SK-N-SH (cell line): Measurements from ENCODE around the gene CACNA2D4. TPM values are rescaled to one million over a fixed set of nuclear protein-coding genes. Genes with fewer than 3 reads are reported as not detected.

ENCODE experiments used
- CTCF ChIA-PET: fragments of 300-600, 350-600 bp; formaldehyde crosslinking; extraction: SDS; loops from one replicate; lab custom pipeline; 2021; lab: Yijun Ruan, JAX
- POLR2A ChIA-PET: fragments of 350-600 bp; sonication (Branson Sonifier 250); formaldehyde crosslinking; extraction: SDS; loops from one replicate; lab custom pipeline; 2020; ENCODE audit warnings: antibody characterized with exemption, inconsistent platforms; lab: Yijun Ruan, JAX
- DNase-seq: peaks from one replicate; pipeline ENCODE4 v3.0.0; 2012
- H2AFZ ChIP-seq: fragments of 200-600 bp; sonication (generic); 2 replicates; pipeline ENCODE4 v1.8.1; 2016; ENCODE audit warnings: antibody characterized with exemption, mild to moderate bottlenecking, low read depth
- H3F3A ChIP-seq: fragments of 200-600 bp; sonication (generic); replicated peaks from 2 replicates; pipeline ENCODE3; 2016; ENCODE audit warnings: antibody characterized with exemption, mild to moderate bottlenecking; ENCODE audit not compliant: insufficient read depth
- H3K27ac ChIP-seq, 2 experiments: fragments of 200-500 bp in 1 of 2; fragments of 200-600 bp in 1 of 2; sonication (Bioruptor generic) in 1 of 2; sonication (generic), shearing (Covaris generic) in 1 of 2; 2 replicates each; pipeline versions ENCODE4 v1.5.1 to v1.6.1; 2014 to 2016; ENCODE audit warnings: low read depth in 2 of 2, inconsistent platforms in 1 of 2, low read length in 1 of 2, mild to moderate bottlenecking in 1 of 2, mixed read lengths in 1 of 2
- H3K27me3 ChIP-seq: fragments of 200-600 bp; sonication (generic), shearing (Covaris generic); 2 replicates; pipeline ENCODE4 v1.6.1; 2016; ENCODE audit warnings: mixed run types; ENCODE audit not compliant: insufficient read depth
- H3K36me3 ChIP-seq, 2 experiments: fragments of 200-500 bp in 1 of 2; fragments of 200-600 bp in 1 of 2; sonication (Bioruptor generic) in 1 of 2; sonication (generic) in 1 of 2; replicated peaks in 1 of 2; 2 replicates each; pipeline versions ENCODE3 to v1.5.1; 2014 to 2016; ENCODE audit warnings: low read length in 1 of 2, mild to moderate bottlenecking in 1 of 2; ENCODE audit not compliant: insufficient read depth in 2 of 2, control insufficient read depth in 1 of 2
- H3K4me1 ChIP-seq, 2 experiments: fragments of 200-500 bp in 1 of 2; fragments of 200-600 bp in 1 of 2; sonication (Bioruptor generic) in 1 of 2; sonication (generic), shearing (Covaris generic) in 1 of 2; 2 replicates each; pipeline versions ENCODE4 v1.5.1 to v1.6.1; 2014 to 2016; ENCODE audit warnings: low read depth in 1 of 2, low read length in 1 of 2, mixed run types in 1 of 2; ENCODE audit not compliant: insufficient read depth in 2 of 2, control insufficient read depth in 1 of 2
- H3K4me2 ChIP-seq: fragments of 200-600 bp; sonication (generic), shearing (Covaris generic); 2 replicates; pipeline ENCODE4 v1.6.1; 2017; ENCODE audit warnings: mixed run types
- H3K4me3 ChIP-seq, 2 experiments: fragments of 200-500 bp in 1 of 2; fragments of 200-600 bp in 1 of 2; sonication (Bioruptor generic) in 1 of 2; sonication (generic), shearing (Covaris generic) in 1 of 2; 2 replicates each; pipeline versions ENCODE4 v1.5.1 to v1.8.1; 2014 to 2016; ENCODE audit warnings: low read depth in 2 of 2, inconsistent platforms in 1 of 2, low read length in 1 of 2, mild to moderate bottlenecking in 1 of 2, mixed read lengths in 1 of 2, moderate library complexity in 1 of 2
- H3K79me2 ChIP-seq: fragments of 200-600 bp; sonication (generic); 2 replicates; pipeline ENCODE4 v1.8.1; 2017; ENCODE audit warnings: mild to moderate bottlenecking; ENCODE audit not compliant: insufficient read depth
- H3K9ac ChIP-seq: fragments of 200-600 bp; sonication (generic); 2 replicates; pipeline ENCODE4 v1.6.1; 2017; ENCODE audit warnings: mixed run types
- H3K9me2 ChIP-seq: fragments of 200-600 bp; sonication (generic); 2 replicates; pipeline ENCODE4 v1.6.1; 2017; ENCODE audit warnings: mixed run types
- H3K9me3 ChIP-seq: fragments of 200-600 bp; sonication (generic); 2 replicates; pipeline ENCODE4 v1.6.1; 2017; ENCODE audit warnings: mixed run types, mild to moderate bottlenecking, moderate library complexity
- H4K20me1 ChIP-seq: fragments of 200-600 bp; sonication (generic); 2 replicates; pipeline ENCODE4 v1.6.1; 2017; ENCODE audit warnings: mild to moderate bottlenecking, mixed run types; ENCODE audit not compliant: insufficient read depth
- CTCF ChIP-seq: fragments of 200-600 bp; sonication (generic); IDR thresholded peaks from 2 replicates; pipeline ENCODE4 v1.6.1; 2017; ENCODE audit warnings: antibody characterized with exemption, mild to moderate bottlenecking, moderate library complexity
- ELF1 ChIP-seq: IDR thresholded peaks from 2 replicates; pipeline ENCODE4 v1.4.0; 2012
- EZH2phosphoT487 ChIP-seq: fragments of 200-600 bp; sonication (generic); IDR thresholded peaks from 2 replicates; pipeline ENCODE4 v1.6.1; 2017; ENCODE audit warnings: low read depth, mixed run types, mild to moderate bottlenecking, antibody characterized with exemption, moderate library complexity, borderline replicate concordance
- FOXJ3 ChIP-seq: sonication (generic); formaldehyde crosslinking; IDR thresholded peaks from 2 replicates; pipeline ENCODE4 v1.5.1; 2020; ENCODE audit warnings: mild to moderate bottlenecking, missing genetic modification reagents
- GABPA ChIP-seq: IDR thresholded peaks from 2 replicates; pipeline ENCODE4 v1.4.0; 2012; ENCODE audit warnings: low read depth, mild to moderate bottlenecking
- IRF3 ChIP-seq: fragments of 150-350 bp; IDR thresholded peaks from 2 replicates; pipeline ENCODE4 v1.6.1; 2016; ENCODE audit warnings: mild to moderate bottlenecking, low read depth, low read length
- MEF2A ChIP-seq: IDR thresholded peaks from 2 replicates; pipeline ENCODE4 v1.4.0; 2012; ENCODE audit warnings: low read depth, borderline replicate concordance
- NFIC ChIP-seq: IDR thresholded peaks from 2 replicates; pipeline ENCODE4 v1.4.0; 2012; ENCODE audit warnings: borderline replicate concordance
- NRF1 ChIP-seq: IDR thresholded peaks from 2 replicates; pipeline ENCODE4 v1.6.1; 2012; ENCODE audit warnings: low read depth, mild to moderate bottlenecking, low read length
- RAD21 ChIP-seq: IDR thresholded peaks from 2 replicates; pipeline ENCODE4 v1.6.1; 2012; ENCODE audit warnings: mild to moderate bottlenecking, low read length
- REST ChIP-seq: IDR thresholded peaks from 2 replicates; pipeline ENCODE4 v1.6.1; 2012; ENCODE audit warnings: mild to moderate bottlenecking, low read depth, low read length, moderate library complexity
- RXRA ChIP-seq: IDR thresholded peaks from 2 replicates; pipeline ENCODE4 v1.4.0; 2012; ENCODE audit warnings: low read depth, mild to moderate bottlenecking, borderline replicate concordance
- SIN3A ChIP-seq: IDR thresholded peaks from 2 replicates; pipeline ENCODE4 v1.6.1; 2012; ENCODE audit warnings: low read depth, mild to moderate bottlenecking, low read length, moderate library complexity, borderline replicate concordance
- TCF12 ChIP-seq: IDR thresholded peaks from 2 replicates; pipeline ENCODE4 v1.4.0; 2012
- TEAD4 ChIP-seq: IDR thresholded peaks from 2 replicates; pipeline ENCODE4 v1.4.0; 2012; ENCODE audit warnings: mild to moderate bottlenecking, borderline replicate concordance; ENCODE audit not compliant: insufficient read depth
- USF1 ChIP-seq: IDR thresholded peaks from 2 replicates; pipeline ENCODE4 v1.4.0; 2012; ENCODE audit warnings: low read depth, borderline replicate concordance
- YY1 ChIP-seq: IDR thresholded peaks from 2 replicates; pipeline ENCODE4 v1.4.0; 2012; ENCODE audit warnings: low read depth, mild to moderate bottlenecking
- WGBS: methylation state at CpG from one replicate; pipeline ENCODE4 v1.1.6; 2017; ENCODE audit warnings: low lambda C conversion rate; 5-methylcytosine and 5-hydroxymethylcytosine counted together
- polyA plus RNA-seq, 3 experiments: library from polyadenylated mRNA; depleted of rRNA; stranded (reverse); fragments of >200 nt; gene quantifications; 2 replicates each; pipeline ENCODE4 v1.2.3, GENCODE V29; 2012
- TF ChIP-seq, protein P1 (sequence below): fragments of 150-350 bp; IDR thresholded peaks from 2 replicates; pipeline ENCODE4 v1.6.1; 2017; ENCODE audit warnings: antibody characterized with exemption, low read length, low read depth, borderline replicate concordance

CACNA2D4 gene
- polyA plus RNA-seq, 1 of the 3 experiments (the other 2 are of a cell fraction), result 0.02 TPM

DNA sequence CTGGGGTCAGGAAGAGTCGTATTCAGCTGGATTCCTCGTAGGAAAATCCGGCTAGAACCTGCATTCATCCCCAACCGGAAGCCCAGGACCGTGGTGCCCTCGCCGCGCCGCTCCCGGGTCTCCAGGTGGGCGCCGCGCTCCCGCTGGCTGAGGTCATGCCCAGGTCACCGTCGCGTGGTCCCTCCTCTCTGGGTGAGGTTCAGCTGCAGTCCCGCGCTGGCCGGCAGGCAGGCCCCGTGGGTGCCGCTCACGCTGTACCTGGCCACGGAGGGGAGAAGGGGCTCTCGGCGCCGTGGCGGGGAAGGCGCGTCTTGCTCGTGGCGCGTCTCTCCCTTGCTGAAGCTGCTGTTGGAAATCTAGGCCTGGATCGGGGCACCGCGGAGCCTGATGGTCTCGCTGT lies 53.6 kb downstream of the CACNA2D4 start:
- H3K27me3 ChIP-seq, result no peaks in the 10 kb centered on the region

GRCh38 chr12:1864456-1864855 lies 54.0 kb downstream of the CACNA2D4 start:
- Histone ChIP-seq H3K9me3 (0 out of 2 replicates have a peak, but pooled peaks cover 3% of the 10 kb centered on the region), H4K20me1 (no peaks in the 10 kb centered on the region), H3K9me2 (no peaks in the 10 kb centered on the region), H3K36me3 (no peaks in the 10 kb centered on the region), H3K4me3 (no peak overlapping the region), H3K27me3 (no peaks in the 10 kb centered on the region), H3K79me2 (no peaks in the 10 kb centered on the region), H3F3A (no peaks in the 10 kb centered on the region), H3K4me2 (no peak overlapping the region), H3K4me1 (peaks cover 0 to 6% of the 10 kb centered on the region in 2 experiments; a peak in 2 of 4 replicates), H2AFZ (no peak overlapping the region), H3K27ac (no peak overlapping the region), H3K9ac (no peak overlapping the region)
- WGBS, result 94% methylated on average over 17 of the region's 27 CpGs
- ChIA-PET POLR2A (no interaction called here), CTCF (no interaction called here)
- DNase-seq, result no peak
- TF ChIP-seq, protein P1, sequence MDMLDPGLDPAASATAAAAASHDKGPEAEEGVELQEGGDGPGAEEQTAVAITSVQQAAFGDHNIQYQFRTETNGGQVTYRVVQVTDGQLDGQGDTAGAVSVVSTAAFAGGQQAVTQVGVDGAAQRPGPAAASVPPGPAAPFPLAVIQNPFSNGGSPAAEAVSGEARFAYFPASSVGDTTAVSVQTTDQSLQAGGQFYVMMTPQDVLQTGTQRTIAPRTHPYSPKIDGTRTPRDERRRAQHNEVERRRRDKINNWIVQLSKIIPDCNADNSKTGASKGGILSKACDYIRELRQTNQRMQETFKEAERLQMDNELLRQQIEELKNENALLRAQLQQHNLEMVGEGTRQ, result no peak
- TF ChIP-seq ELF1 (no peak), MEF2A (no peak), RXRA (no peak), SIN3A (no peak), NFIC (no peak), TCF12 (no peak), EZH2phosphoT487 (no peak), FOXJ3 (no peak), IRF3 (no peak), USF1 (no peak), NRF1 (no peak), REST (no peak), YY1 (no peak)

More for the DNA sequence above, 53.6 kb downstream of the CACNA2D4 start:
- Histone ChIP-seq H3K36me3 (no peaks in the 10 kb centered on the region), H3K27ac (no peak overlapping the region), H3K9me3 (0 out of 2 replicates have a peak, but pooled peaks cover 3% of the 10 kb centered on the region), H2AFZ (no peak overlapping the region), H3K4me2 (no peak overlapping the region), H4K20me1 (no peaks in the 10 kb centered on the region), H3K4me3 (no peak overlapping the region), H3F3A (no peaks in the 10 kb centered on the region), H3K9me2 (no peaks in the 10 kb centered on the region), H3K9ac (no peak overlapping the region), H3K4me1 (peaks cover 0 to 3% of the 10 kb centered on the region in 2 experiments; a peak in 2 of 4 replicates), H3K79me2 (no peaks in the 10 kb centered on the region)
- no peak for DNase-seq
- ChIA-PET POLR2A (no interaction called here), CTCF (no interaction called here)
- 94% methylated on average over 14 of the region's 37 CpGs for WGBS
- no peak for TF ChIP-seq RAD21
- no peak for TF ChIP-seq YY1
- TF ChIP-seq GABPA, result no peak
- TF ChIP-seq ELF1, result no peak
- no peak for TF ChIP-seq CTCF
- no peak for TF ChIP-seq TEAD4
